ENCODE results near the gene ADPRS.

The ADPRS gene

GRCh38 chr1:36080801-36081200 is 7.9 kb upstream of the ADPRS start:
- TF ChIP-seq ZNF114 (tag by site-specific recombination; IDR thresholded peaks at IDR 0.05) (no peak), ZNF514 (tag by site-specific recombination; IDR thresholded peaks at IDR 0.05) (no peak), ZNF366 (tag by site-specific recombination; conservative IDR thresholded peaks at IDR 0.05) (no peak), ZNF548 (tag by site-specific recombination; IDR thresholded peaks at IDR 0.05) (no peak), ZBTB6 (tag by site-specific recombination; IDR thresholded peaks at IDR 0.05) (no peak), ZNF335 (tag by site-specific recombination; conservative IDR thresholded peaks at IDR 0.05) (no peak), ZNF600 (tag by site-specific recombination; IDR thresholded peaks at IDR 0.05) (no peak), ZEB2 (tag by site-specific recombination; IDR thresholded peaks at IDR 0.05) (no peak), BCL6B (tag by site-specific recombination; IDR thresholded peaks at IDR 0.05) (no peak), ZNF311 (tag by site-specific recombination; IDR thresholded peaks at IDR 0.05; ENCODE audit: borderline replicate concordance) (no peak), ZNF423 (tag by site-specific recombination; IDR thresholded peaks at IDR 0.05) (no peak)
- H3K9me3 ChIP-seq (ENCODE audit: control insufficient read depth, insufficient read depth, low read depth, low read length), result no peaks in the 10 kb centered on the region
- ChIA-PET CTCF (no interaction called here), POLR2A (no interaction called here)
- no peaks in the 10 kb centered on the region for H3K36me3 ChIP-seq (ENCODE audit: control insufficient read depth in 2 of 2, insufficient read depth in 1 of 2, low read length in 2 of 2)
- no peak overlapping the region for H3K4me3 ChIP-seq (ENCODE audit: low read depth, low read length)
- no peaks in the 10 kb centered on the region for H3K4me1 ChIP-seq (ENCODE audit: control insufficient read depth, insufficient read depth, low read length)
- H3K27ac ChIP-seq (ENCODE audit: extremely low read depth, low read depth, low read length), result no peak overlapping the region

- ChIA-PET POLR2A (no interaction called here), CTCF (no interaction called here)
- no peak for TF ChIP-seq ZNF433 (tag by site-specific recombination; IDR thresholded peaks at IDR 0.05; ENCODE audit: low read depth)
- no peak for TF ChIP-seq ZNF132 (tag by site-specific recombination; IDR thresholded peaks at IDR 0.05; ENCODE audit: borderline replicate concordance)
- TF ChIP-seq INSM2 (tag by site-specific recombination; IDR thresholded peaks at IDR 0.05), result no peak
- no peak for TF ChIP-seq ZBTB1 (tag by site-specific recombination; IDR thresholded peaks at IDR 0.05)
- no peaks in the 10 kb centered on the region for H3K9me3 ChIP-seq (ENCODE audit: control insufficient read depth, insufficient read depth, low read depth, low read length)
- H3K36me3 ChIP-seq (ENCODE audit: control insufficient read depth in 2 of 2, insufficient read depth in 1 of 2, low read length in 2 of 2), result no peaks in the 10 kb centered on the region
- H3K4me3 ChIP-seq (ENCODE audit: low read depth, low read length), result no peak overlapping the region
- H3K27ac ChIP-seq (ENCODE audit: extremely low read depth, low read depth, low read length), result no peak overlapping the region
- H3K4me1 ChIP-seq (ENCODE audit: control insufficient read depth, insufficient read depth, low read length), result no peaks in the 10 kb centered on the region
These were observed 6.7 kb upstream of the ADPRS start for GRCh38 chr1:36081926-36082485.

- Histone ChIP-seq H3K4me1 (ENCODE audit: control insufficient read depth, insufficient read depth, low read length) (no peaks in the 10 kb centered on the region), H3K9me3 (ENCODE audit: control insufficient read depth, insufficient read depth, low read depth, low read length) (no peaks in the 10 kb centered on the region), H3K36me3 (ENCODE audit: control insufficient read depth in 2 of 2, insufficient read depth in 1 of 2, low read length in 2 of 2) (no peaks in the 10 kb centered on the region), H3K27ac (ENCODE audit: extremely low read depth, low read depth, low read length) (no peak overlapping the region), H3K4me3 (ENCODE audit: low read depth, low read length) (no peak overlapping the region)
- TF ChIP-seq ZNF792 (tag by site-specific recombination; IDR thresholded peaks at IDR 0.05) (no peak), ZNF394 (tag by site-specific recombination; IDR thresholded peaks at IDR 0.05; ENCODE audit: borderline replicate concordance) (peak; percentile 48; the same call in 1 of the 2 replicates)
- POLR2A ChIA-PET, result no interaction called here
- CTCF ChIA-PET, result interaction anchor here (0.6 kb wide), 1 partner anchor 369 kb away, joined by 3 read pairs; no protein-coding TSS in a partner anchor
These were observed 5.5 kb upstream of the ADPRS start for GRCh38 chr1:36083219-36083618.

All from HEK293 (cell line).